PFSK-1 (cell line): ENCODE results near the gene KDM5B.

Source experiments
- FOXP2 ChIP-seq: optimal IDR thresholded peaks from 2 replicates; pipeline ENCODE3; 2011; ENCODE audit warnings: borderline replicate concordance, control low read depth, inconsistent platforms; ENCODE audit not compliant: insufficient read depth; ENCODE audit errors: extremely low read length, extremely low read depth
- POLR2AphosphoS5 ChIP-seq: IDR thresholded peaks from 2 replicates; pipeline ENCODE4 v1.6.1; 2012; ENCODE audit warnings: low read depth, mild to moderate bottlenecking, control low read depth, low read length, moderate library complexity
- REST ChIP-seq, 2 experiments: IDR thresholded peaks; 2 replicates each; pipeline versions ENCODE4 v1.6.1 to v1.8.0; 2011 to 2012; ENCODE audit warnings: low read depth in 2 of 2, low read length in 2 of 2, control low read depth in 1 of 2, inconsistent platforms in 1 of 2, mild to moderate bottlenecking in 1 of 2, moderate library complexity in 1 of 2; ENCODE audit not compliant: insufficient read depth in 1 of 2
- SIN3A ChIP-seq: IDR thresholded peaks from 2 replicates; pipeline ENCODE4 v1.6.1; 2012; ENCODE audit warnings: mild to moderate bottlenecking, low read length, moderate library complexity, borderline replicate concordance; ENCODE audit not compliant: insufficient read depth
- TAF1 ChIP-seq: IDR thresholded peaks from 2 replicates; pipeline ENCODE4 v1.6.1; 2012; ENCODE audit warnings: low read length, control low read depth, borderline replicate concordance; ENCODE audit not compliant: insufficient read depth

- no peak for TF ChIP-seq POLR2AphosphoS5
- no peak for TF ChIP-seq TAF1
- TF ChIP-seq SIN3A = no peak
- no peak for TF ChIP-seq REST (IDR thresholded peaks at IDR 0.05; ENCODE audit: insufficient read depth in 1 of 2, low read depth in 2 of 2, low read length in 2 of 2)
- TF ChIP-seq FOXP2 = no peak
Observed at GRCh38 chr1:202762019-202762418, 46.2 kb downstream of the KDM5B start.
